Measurements from ENCODE around the gene KCNN3.

KCNN3 gene

GRCh38 chr1:154726896-154727753 is 143.0 kb downstream of the KCNN3 start:
- no peak for DNase-seq (ENCODE audit: low read depth in 2 of 2)

GRCh38 chr1:154726443-154726842 is 143.6 kb downstream of the KCNN3 start:
- DNase-seq (ENCODE audit: low read depth in 2 of 2) = no peak

- DNase-seq (ENCODE audit: low read depth in 2 of 2) = no peak
Measured at GRCh38 chr1:154725865-154726264, 144.2 kb downstream of the KCNN3 start.

GRCh38 chr1:154720328-154721297 is 149.5 kb downstream of the KCNN3 start:
- DNase-seq (ENCODE audit: low read depth in 2 of 2) = no peak

GRCh38 chr1:154719586-154720327 is 150.3 kb downstream of the KCNN3 start:
- DNase-seq (ENCODE audit: low read depth in 2 of 2) = no peak

- DNase-seq (ENCODE audit: low read depth in 2 of 2) = no peak
Measured at GRCh38 chr1:154718566-154718965, 151.5 kb downstream of the KCNN3 start.

- DNase-seq (ENCODE audit: low read depth in 2 of 2) = no peak
Measured at GRCh38 chr1:154717528-154717924, 152.6 kb downstream of the KCNN3 start.

- no peak for DNase-seq (ENCODE audit: low read depth in 2 of 2)
Measured at GRCh38 chr1:154716614-154717527, 153.2 kb downstream of the KCNN3 start.

GRCh38 chr1:154716011-154716410 is 154.1 kb downstream of the KCNN3 start:
- no peak for DNase-seq (ENCODE audit: low read depth in 2 of 2)

GRCh38 chr1:154715385-154715784 is 154.7 kb downstream of the KCNN3 start:
- no peak for DNase-seq (ENCODE audit: low read depth in 2 of 2)

- no peak for DNase-seq (ENCODE audit: low read depth in 2 of 2)
Measured at GRCh38 chr1:154714638-154715037, 155.4 kb downstream of the KCNN3 start.

- no peak for DNase-seq (ENCODE audit: low read depth in 2 of 2)
Measured at GRCh38 chr1:154714052-154714623, 155.9 kb downstream of the KCNN3 start.

- DNase-seq (ENCODE audit: low read depth in 2 of 2) = no peak
Measured at GRCh38 chr1:154713005-154713404, 157.1 kb downstream of the KCNN3 start.

GRCh38 chr1:154712166-154712810 is 157.8 kb downstream of the KCNN3 start:
- no peak for DNase-seq (ENCODE audit: low read depth in 2 of 2)

GRCh38 chr1:154711416-154711815 is 158.7 kb downstream of the KCNN3 start:
- DNase-seq (ENCODE audit: low read depth in 2 of 2) = no peak

GRCh38 chr1:154710106-154710505 is 160.0 kb downstream of the KCNN3 start:
- DNase-seq (ENCODE audit: low read depth in 2 of 2) = no peak

- no peak for DNase-seq (ENCODE audit: low read depth in 2 of 2)
Measured at GRCh38 chr1:154707901-154708463, 162.1 kb downstream of the KCNN3 start.

- no peak for DNase-seq (ENCODE audit: low read depth in 2 of 2)
Measured at GRCh38 chr1:154706851-154707250, 163.2 kb downstream of the KCNN3 start.

GRCh38 chr1:154705544-154705943 is 164.5 kb downstream of the KCNN3 start:
- no peak for DNase-seq (ENCODE audit: low read depth in 2 of 2)

- DNase-seq (ENCODE audit: low read depth in 2 of 2) = no peak
Measured at GRCh38 chr1:154703170-154703569, 166.9 kb downstream of the KCNN3 start.

All from stimulated activated CD8-positive, alpha-beta memory T cell treated with anti-CD3 and anti-CD28 coated beads, Interleukin-15, amount 100 ng/mL, for 48 hours (primary cell).